ENCODE measurements around the gene SLC43A1. TPM values are rescaled to one million over a fixed set of nuclear protein-coding genes. Genes with fewer than 3 reads are reported as not detected.
A peak's percentile ranks its signal among the peaks of the same experiment; 100 is the strongest.

Gene SLC43A1
- total and polyA plus RNA-seq, 4 donors = 85.6 to 171 (median 107) TPM

- DNase-seq (ENCODE audit: low spot score) = no peak
- Histone ChIP-seq H3K36me3 (ENCODE audit: control insufficient read depth in 4 of 4, insufficient read depth in 3 of 4, low read depth in 1 of 4, low read length in 3 of 4) (no peaks in the 10 kb centered on the region), H3K27ac (ENCODE audit: low read depth in 1 of 2, low read length in 2 of 2) (peak overlapping the region; percentile 61), H3K4me1 (ENCODE audit: control insufficient read depth in 4 of 4, insufficient read depth in 4 of 4, low read length in 3 of 4) (peaks cover 14 to 56% (median 30%) of the 10 kb centered on the region in 4 donors), H3K9me3 (ENCODE audit: control insufficient read depth in 4 of 4, low read length in 3 of 4) (no peaks in the 10 kb centered on the region), H3K27me3 (ENCODE audit: control insufficient read depth in 4 of 4, insufficient read depth in 4 of 4, low read length in 3 of 4) (no peaks in the 10 kb centered on the region), H3K9ac (ENCODE audit: low read depth in 1 of 2, low read length in 2 of 2) (no peak overlapping the region), H3K4me3 (ENCODE audit: low read depth in 1 of 3, low read length in 3 of 3) (no peak overlapping the region)
- TF ChIP-seq FOXA2 (IDR thresholded peaks at IDR 0.05) = no peak
- TF ChIP-seq EGR1 (IDR thresholded peaks at IDR 0.05; ENCODE audit: low read depth in 2 of 2) = no peak
- TF ChIP-seq, protein P1, sequence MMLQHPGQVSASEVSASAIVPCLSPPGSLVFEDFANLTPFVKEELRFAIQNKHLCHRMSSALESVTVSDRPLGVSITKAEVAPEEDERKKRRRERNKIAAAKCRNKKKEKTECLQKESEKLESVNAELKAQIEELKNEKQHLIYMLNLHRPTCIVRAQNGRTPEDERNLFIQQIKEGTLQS (IDR thresholded peaks at IDR 0.05) = no peak
- no peak for TF ChIP-seq NR2F2 (IDR thresholded peaks at IDR 0.05)
- no peak for TF ChIP-seq HNF4A (conservative IDR thresholded peaks at IDR 0.05)
- TF ChIP-seq RXRA (IDR thresholded peaks at IDR 0.05) = no peak
- TF ChIP-seq, protein P2, sequence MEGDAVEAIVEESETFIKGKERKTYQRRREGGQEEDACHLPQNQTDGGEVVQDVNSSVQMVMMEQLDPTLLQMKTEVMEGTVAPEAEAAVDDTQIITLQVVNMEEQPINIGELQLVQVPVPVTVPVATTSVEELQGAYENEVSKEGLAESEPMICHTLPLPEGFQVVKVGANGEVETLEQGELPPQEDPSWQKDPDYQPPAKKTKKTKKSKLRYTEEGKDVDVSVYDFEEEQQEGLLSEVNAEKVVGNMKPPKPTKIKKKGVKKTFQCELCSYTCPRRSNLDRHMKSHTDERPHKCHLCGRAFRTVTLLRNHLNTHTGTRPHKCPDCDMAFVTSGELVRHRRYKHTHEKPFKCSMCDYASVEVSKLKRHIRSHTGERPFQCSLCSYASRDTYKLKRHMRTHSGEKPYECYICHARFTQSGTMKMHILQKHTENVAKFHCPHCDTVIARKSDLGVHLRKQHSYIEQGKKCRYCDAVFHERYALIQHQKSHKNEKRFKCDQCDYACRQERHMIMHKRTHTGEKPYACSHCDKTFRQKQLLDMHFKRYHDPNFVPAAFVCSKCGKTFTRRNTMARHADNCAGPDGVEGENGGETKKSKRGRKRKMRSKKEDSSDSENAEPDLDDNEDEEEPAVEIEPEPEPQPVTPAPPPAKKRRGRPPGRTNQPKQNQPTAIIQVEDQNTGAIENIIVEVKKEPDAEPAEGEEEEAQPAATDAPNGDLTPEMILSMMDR (IDR thresholded peaks at IDR 0.05; ENCODE audit: low read depth, low read length, missing input control) = no peak
- no peak for TF ChIP-seq SP1 (IDR thresholded peaks at IDR 0.05)
- TF ChIP-seq HNF4G (IDR thresholded peaks at IDR 0.05) = no peak
- no peak for TF ChIP-seq REST (IDR thresholded peaks at IDR 0.05)
- no peak for TF ChIP-seq YY1 (IDR thresholded peaks at IDR 0.05)
- no peak for TF ChIP-seq RAD21 (IDR thresholded peaks at IDR 0.05)
- TF ChIP-seq, protein P3, sequence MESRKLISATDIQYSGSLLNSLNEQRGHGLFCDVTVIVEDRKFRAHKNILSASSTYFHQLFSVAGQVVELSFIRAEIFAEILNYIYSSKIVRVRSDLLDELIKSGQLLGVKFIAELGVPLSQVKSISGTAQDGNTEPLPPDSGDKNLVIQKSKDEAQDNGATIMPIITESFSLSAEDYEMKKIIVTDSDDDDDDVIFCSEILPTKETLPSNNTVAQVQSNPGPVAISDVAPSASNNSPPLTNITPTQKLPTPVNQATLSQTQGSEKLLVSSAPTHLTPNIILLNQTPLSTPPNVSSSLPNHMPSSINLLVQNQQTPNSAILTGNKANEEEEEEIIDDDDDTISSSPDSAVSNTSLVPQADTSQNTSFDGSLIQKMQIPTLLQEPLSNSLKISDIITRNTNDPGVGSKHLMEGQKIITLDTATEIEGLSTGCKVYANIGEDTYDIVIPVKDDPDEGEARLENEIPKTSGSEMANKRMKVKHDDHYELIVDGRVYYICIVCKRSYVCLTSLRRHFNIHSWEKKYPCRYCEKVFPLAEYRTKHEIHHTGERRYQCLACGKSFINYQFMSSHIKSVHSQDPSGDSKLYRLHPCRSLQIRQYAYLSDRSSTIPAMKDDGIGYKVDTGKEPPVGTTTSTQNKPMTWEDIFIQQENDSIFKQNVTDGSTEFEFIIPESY (IDR thresholded peaks at IDR 0.05) = no peak
- no peak for TF ChIP-seq FOXA1 (IDR thresholded peaks at IDR 0.05)
- TF ChIP-seq TAF1 (conservative IDR thresholded peaks at IDR 0.05) = no peak
- no peak for TF ChIP-seq JUND (IDR thresholded peaks at IDR 0.05)
- WGBS = 94% methylated on average over 7 of the region's 7 CpGs
These were observed 79.5 kb downstream of the SLC43A1 start for GRCh38 chr11:57436031-57436430.

All from liver (tissue), 9 donors.